RPMI7951 (cell line): ENCODE measurements around the gene SURF6. TPM values are rescaled to one million over a fixed set of nuclear protein-coding genes. Genes with fewer than 3 reads are reported as not detected.
"Not testable (repeated sequence)": the region's sequence is repeated elsewhere in the genome, so short reads cannot be mapped to it uniquely, and the experiment has no call there.

Experiments
- DNase-seq: peaks from one replicate; pipeline ENCODE4 v3.0.0-alpha.2; 2012; ENCODE audit warnings: low read depth
- total RNA-seq: library from RNA; depleted of rRNA; stranded (reverse); fragments of >200 nt; shearing (Covaris generic); gene quantifications from 2 replicates; pipeline ENCODE4 v1.2.3, GENCODE V29; 2014

The SURF6 gene
- total RNA-seq, 1 experiment from 2014 or later: 4.6 TPM

GRCh38 chr9:133329306-133330156 lies 6.5 kb downstream of the SURF6 start:
- not testable (repeated sequence) for DNase-seq

DNA sequence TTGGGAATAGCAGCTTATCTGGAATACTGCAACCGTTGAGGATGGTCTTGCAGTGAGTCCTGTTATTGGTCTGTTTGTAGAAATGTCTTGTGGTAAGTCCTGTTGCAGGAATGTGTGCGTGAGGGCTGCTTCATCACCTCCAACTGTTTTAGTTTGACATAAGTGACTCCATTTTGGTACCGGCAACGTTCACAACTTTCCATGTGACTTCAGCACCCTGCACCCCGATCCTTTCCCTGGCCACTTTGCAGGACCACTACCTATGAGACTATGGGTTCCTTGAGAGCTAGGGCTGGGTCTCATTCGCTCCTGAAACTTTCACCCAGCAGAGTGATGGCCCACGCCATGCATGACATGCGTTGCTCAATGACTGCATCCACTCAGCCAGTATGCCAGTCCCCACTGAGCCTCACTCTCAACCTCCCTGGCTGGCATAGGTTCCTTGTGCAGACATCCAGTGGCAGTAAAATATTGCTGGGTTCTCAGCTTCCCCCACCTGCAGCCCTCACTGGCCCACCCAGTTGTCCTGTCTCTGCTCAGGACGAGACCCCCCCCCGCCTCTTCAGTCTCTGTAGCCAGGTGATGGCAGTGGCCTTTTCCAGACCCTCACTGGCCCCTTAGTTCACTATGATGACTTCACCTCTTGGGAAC lies 8.0 kb downstream of the SURF6 start:
- no peak for DNase-seq

DNA sequence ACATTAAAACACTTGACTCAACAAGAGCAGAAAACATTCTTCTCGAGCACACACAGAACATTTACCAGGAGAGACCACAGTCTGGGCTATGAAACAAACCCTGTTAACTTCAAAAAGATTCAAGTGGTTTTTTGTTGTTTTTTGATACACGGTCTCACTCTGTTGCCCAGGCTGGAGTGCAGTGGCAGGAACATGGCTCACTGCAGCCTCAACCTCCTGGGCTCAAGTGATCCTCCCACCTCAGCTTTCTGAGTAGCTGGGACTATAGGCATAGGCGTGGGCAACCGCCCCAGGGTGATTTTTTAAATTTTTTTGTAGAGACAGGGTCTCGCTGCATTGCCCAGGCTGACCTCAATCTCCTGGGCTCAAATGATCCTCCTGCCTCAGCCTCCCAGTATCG lies 9.0 kb downstream of the SURF6 start:
- not testable (repeated sequence) for DNase-seq

DNA sequence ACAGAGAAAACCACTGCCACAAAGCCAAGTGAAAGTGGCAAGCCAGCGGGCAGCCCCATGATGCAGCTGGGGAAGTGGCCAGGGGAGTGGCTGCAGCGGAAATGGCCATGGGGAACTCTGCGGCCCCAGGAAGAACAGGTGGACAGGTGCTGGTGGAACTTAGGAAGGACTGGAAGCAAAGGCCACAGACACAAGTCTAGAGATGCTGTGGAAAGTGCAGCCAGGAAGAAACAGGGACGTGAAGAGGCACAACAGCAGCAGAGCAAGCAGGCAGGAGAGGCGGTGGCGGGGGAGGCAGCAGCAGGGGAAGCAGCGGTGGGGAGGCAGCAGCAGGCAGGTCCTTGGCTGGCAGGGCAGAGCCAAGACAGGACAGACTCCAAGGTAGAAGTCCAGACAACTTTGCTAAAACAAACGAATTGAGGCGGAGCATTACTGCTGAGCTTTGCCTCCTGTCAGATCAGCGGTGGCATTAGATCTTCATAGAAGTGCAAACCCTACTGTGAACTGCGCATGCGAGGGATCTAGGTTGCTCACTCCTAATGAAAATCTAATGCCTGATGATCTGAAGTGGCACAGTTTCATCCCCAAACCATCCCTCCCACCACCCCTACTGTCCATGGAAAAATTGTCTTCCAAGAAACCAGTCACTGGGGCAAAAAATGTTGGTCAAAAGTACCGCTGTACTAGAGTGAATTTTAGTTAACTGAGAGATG lies 11.8 kb downstream of the SURF6 start:
- no peak for DNase-seq

DNA sequence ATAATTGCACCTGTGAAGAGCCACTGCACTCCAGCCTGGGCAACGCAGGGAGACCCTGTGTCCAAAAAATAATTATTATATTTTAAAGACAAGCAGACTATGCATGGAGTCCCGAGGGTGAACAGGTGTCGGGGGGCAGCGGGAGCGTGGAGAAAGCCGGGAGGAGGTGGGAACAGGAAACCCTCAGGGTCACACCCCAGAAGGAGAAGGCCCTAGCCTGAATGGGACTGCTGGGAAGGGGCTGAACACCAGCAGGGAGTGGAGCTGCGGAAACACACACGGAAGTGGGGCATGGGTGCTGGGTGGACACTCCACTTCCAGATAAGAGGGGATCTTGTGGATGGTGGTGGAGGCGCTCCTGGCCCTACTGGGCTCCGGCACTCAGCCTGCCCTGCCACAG lies 12.8 kb downstream of the SURF6 start:
- DNase-seq: no peak

DNA sequence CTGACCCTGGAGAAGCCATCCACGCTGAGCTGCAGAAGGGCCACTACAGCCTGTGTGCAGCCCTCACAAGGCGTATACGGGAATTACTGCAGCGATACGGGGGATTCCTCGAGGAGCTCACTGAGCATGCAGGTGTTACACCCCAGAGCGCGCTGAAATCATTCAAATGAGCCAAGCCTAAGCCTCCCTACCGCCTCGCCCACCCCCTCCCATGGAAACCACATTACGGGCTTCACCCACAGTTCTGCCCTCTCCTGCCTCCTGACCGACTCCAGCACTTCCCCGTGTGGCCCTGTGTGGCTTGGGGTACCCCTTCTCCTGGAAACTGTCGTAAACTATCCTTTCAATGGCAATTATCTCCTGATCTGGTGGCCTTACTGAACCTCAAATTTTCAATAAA lies 13.3 kb downstream of the SURF6 start:
- DNase-seq: no peak

GRCh38 chr9:133321411-133321935 lies 14.5 kb downstream of the SURF6 start:
- DNase-seq: no peak

DNA sequence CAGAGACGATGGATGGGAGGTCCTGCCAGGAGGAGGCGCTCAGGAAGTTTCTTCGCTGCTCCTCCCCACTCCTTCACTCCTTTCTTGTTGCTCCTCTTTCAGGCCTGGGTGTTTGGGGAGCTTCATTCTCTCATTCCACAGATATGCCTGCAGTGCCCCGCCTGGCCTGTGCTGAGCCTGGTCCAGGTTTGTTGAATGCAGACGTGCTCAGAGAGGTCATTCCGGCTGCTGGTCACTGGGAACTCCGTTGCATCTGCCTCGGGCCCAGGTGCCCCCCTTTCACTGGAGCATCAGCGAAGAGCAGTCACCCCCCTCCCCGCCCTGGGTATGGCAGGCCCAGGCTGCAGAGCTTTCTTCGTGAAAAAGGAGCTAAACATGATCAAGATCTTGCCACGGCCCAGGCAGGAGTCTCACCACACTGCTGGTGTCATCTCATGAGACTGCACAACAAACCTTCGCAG lies 15.5 kb downstream of the SURF6 start:
- no peak for DNase-seq

- DNase-seq: not testable (repeated sequence)
These were observed 18.4 kb downstream of the SURF6 start for GRCh38 chr9:133317551-133317950.

- no peak for DNase-seq
These were observed 20.0 kb downstream of the SURF6 start for GRCh38 chr9:133315997-133316396.

GRCh38 chr9:133309608-133310007 lies 26.4 kb downstream of the SURF6 start:
- DNase-seq: no peak

DNA sequence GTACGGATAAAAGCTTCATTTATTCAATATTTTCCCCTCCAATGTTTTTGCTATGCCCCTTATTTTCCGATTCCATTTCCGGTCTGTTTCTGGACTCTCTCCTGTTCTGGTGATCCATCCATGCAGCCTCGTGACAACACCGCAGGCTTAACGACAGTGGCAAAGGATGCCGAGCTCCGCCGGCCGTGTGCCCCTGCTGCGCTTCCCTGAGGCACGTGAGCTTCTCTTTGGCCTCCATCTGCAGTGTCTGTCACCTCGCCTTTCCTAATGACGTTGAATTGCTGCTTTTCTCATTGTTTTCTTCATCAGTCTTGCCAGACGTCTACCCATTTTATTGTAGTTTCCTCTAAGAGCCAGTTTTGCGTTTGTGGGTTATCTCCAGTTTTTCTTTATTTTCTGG lies 28.7 kb downstream of the SURF6 start:
- DNase-seq: no peak

GRCh38 chr9:133306242-133307204 lies 29.5 kb downstream of the SURF6 start:
- DNase-seq: no peak

DNA sequence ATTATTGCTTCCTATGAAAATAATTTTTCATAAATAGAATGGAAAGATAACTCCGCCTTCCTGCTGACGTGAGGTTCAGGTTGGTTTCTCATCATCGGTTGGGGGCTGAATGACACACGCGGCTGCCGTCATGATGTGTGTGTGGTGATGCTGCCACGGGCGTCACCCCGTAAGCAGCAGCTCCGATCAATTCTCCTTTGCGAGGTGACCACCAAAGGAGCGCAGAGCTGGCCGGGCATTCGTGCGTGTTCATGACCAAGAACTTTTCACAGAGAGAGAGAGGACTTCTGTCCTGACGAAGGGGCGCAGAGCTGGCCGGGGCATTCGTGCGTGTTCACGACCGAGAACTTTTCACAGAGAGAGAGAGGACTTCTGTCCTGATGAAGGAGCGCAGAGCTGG lies 30.3 kb downstream of the SURF6 start:
- no peak for DNase-seq

DNA sequence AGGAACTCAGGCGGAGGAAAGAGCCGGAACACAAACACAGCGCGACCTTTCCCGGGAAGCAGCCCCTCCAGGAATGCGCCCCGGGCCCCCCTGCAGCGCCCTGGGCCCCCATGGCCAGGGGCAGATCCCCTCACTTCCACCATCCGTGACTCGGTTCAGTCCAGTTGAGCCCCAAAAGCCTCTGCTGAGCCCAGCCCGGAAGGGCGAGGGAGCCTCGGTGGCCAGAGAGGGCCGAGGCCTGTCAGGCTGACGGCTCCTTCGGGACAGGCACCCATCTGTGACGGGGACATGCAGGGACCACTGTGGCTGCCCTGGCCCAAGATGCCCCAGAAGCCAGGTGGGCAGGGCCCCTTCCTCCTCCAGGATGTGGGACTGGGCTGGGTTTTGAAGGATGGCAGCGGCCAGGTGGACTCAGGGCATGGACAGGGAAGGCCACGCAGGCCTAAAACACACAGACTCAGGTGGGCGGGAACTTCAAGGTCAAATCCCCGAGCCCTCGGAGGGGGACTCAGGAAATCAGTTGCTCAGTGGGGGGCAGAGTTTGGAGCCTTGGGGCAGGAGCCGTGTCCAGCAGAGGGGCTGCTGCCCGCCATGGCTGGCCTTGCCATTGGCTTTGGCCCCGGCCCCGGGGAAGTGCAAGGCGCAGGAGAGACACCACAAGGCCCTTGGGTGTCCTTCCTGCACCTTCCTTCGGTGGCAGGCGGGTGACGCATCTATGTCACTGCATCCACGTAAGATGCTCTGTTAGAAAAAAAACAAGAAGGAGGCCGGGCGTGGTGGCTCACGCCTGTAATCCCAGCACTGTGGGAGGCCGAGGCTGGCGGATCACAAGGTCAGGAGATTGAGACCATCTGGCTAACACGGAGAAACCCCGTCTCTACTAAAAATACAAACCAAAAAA lies 31.3 kb downstream of the SURF6 start:
- no peak for DNase-seq

DNA sequence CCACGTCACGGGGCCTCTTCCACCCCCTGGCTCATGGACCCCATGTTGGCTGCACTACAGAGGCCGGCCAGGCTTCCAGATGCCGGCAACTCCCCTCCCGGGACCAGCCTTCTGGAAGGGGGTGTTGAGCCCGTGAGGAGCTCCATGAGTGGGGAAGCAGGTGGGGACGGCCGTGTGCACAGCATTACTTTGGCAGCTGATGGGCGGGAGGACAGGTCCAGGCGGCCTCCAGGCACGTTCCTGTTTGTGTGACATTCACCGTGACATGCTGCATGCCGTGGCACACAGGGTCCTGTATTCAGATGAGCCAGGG lies 31.9 kb downstream of the SURF6 start:
- no peak for DNase-seq

DNA sequence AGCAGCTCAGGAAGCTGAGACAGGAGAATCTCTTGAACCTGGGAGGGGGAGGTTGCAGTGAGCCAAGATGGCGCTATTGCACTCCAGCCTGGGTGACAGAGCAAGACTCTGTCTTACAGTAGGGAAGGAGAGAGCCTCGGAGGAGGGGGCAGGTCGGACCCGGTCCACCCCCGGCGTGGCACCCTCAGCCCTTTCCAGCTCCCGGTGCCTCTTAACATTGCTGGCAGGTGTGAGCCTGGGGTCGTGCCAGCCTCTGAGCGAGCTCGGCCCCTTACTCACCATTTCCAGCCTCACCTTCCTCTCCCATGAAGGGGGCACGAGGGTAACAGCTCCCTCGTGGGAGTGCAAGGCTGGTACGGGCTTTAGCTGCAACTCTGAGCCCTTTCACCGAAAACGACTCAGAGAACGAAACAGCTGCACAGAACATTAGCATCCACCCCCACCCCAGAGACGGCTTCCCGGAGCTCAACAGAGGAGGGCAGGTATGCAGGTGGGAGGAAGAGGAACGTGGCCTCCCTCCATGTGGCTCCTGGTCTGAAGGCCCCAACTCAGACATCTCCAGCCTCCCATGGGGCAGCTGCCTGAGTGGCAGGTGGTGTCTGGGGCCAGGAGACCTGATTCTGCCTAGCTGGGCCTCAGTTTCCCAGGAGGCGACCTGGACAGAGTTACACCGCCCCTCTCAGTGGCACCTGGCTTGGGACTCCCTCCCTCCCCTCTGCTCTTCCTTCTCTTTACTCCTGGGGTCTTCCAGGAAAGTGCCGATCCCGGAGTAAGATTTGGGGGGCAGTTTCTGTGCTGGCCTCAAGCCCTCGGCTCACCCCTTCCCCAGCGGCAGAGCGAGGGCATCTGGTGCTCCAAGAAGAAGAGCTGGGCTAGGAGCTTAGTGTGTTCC lies 32.5 kb downstream of the SURF6 start:
- no peak for DNase-seq

DNA sequence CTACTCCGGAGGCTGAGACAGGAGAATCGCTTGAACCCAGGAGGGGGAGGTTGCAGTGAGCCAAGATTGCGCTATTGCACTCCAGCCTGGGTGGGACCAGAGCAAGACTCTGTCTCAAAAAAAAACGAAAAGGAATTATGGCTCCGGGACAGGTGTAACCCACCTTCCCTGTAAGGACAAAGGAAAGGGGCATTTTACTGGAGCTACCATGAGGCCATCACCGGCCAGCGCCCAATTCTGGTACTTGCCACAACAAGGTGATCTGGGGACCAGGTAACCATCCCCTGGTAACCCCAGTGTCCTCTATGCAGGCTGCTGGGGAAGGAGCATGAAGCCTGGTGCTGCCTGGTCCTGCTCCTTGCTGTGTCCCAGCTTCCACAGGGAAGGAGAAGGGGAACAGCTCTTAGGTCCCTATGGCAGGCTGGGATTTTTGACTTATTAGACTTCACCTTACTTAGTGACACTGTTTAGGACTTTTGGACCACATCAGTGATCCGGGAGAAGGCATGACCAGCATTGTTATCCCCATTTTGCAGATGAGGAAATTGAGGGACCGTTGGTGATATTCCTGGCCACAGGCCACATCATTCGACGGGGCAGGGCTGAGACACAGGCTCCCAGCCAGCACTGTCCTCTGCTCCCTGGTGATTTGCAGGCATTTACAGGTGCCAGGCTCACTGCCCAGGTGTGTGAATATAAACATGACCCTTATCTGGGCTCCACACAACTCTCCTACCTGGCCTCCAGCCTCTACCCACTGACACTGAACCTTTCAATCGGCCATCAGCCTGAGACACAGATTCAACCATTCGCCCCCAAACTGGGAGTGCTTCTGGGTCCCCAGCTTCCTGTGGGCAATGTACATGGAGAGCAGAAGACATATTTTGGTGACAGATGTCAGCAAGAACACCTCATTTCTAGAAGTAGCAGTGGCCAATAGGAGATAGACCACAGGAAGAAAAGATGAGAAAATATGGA lies 34.4 kb downstream of the SURF6 start:
- no peak for DNase-seq
